ENCODE results near the gene MRPS17.

The MRPS17 gene

DNA sequence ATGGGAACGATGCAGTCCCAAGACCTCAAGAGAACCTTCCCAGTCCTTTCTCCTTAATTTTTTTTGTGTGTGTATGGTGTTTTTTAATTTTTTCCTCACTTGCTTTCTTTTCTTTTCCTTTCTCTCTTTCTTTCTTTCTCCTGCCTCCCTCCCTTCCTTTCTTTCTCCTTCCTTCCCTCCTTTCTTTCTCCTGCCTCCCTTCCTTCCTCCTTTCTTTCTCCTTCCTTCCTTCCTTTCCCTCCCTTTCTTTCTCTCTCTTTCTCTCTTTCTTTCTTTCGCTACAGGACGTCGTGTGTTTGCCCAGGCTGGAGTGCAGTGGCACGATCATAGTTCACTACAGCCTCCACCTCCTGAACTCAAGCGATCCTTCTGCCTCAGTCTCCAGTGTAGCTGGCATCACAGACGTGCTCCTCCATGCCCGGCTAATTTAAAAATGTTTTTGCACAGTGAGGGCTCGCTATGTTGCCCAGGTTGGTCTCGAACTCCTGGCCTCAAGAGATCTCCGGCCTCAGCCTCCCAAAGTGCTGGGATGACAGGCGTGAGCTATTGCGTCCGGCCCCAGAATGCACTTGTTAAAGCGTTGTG lies 12.0 kb downstream of the MRPS17 start:
- Histone ChIP-seq H3K27me3 (ENCODE audit: low read depth) (no peaks in the 10 kb centered on the region), H3K36me3 (replicated peaks) (peaks cover 13% of the 10 kb centered on the region), H3K4me1 (peaks cover 3% of the 10 kb centered on the region), H3K9me3 (no peaks in the 10 kb centered on the region), H3K4me3 (peak overlapping the region; percentile 16; the same call in 1 of the 2 replicates)
- no peak for DNase-seq (ENCODE audit: low spot score in 2 of 2)
- in situ Hi-C loops (cut with MboI; ENCODE audit: low sequenced_read_pairs) = loop anchor here (10.0 kb wide), 1 partner anchor 319 kb away; no protein-coding TSS in a partner anchor

DNA sequence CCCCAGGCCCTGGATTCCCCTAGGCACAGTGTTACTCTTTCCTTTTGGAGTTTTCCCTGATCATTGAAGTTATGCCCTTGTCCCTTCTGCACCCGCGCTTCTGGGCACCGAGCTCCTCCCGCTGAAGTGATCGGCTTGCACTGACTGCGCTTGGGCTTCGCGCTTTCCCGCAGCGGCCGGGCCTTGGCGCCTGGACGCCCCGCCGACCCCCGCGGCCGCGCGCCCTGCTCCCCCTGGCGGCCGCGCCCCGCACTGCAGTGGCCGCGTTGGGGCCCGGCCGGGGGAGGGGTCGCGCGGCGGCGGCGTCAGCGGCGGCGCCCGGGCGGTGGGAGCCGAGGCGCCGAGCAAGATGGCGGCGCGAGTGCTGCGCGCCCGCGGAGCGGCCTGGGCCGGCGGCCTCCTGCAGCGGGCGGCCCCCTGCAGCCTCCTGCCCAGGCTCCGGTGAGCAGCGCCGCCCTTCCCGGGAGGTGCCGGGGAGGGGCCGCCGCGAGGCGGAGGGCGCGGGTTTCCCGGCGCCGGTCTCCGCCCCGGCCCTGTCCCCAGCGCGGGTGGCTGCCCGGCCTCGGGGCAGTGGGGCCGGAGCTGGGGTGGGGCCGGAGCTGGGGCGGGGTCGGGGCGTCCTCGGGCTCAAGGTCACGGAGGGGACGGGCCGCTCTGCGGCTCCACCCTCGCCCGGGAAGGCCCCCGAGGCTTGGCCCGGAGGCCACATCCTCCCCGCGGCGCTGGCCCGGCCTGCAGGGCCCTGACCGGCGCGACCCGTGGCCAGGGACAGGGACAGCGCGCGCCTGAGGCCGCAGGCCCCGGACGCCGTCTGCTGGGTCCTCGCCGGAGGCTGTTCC lies 12.8 kb downstream of the MRPS17 start, which contains the start of gene NIPSNAP2:
Gene NIPSNAP2, plus strand, starts transcription at position 325 of the 839 bp plus-strand sequence. Its CDS starts 25 bp downstream, at position 350.
- Histone ChIP-seq H3K9me3 (no peaks in the 10 kb centered on the region), H3K27me3 (ENCODE audit: low read depth) (no peaks in the 10 kb centered on the region), H3K36me3 (replicated peaks) (peaks cover 13% of the 10 kb centered on the region), H3K4me3 (peak within 1 kb of the TSS; percentile 60), H3K4me1 (peaks cover 3% of the 10 kb centered on the region)
- in situ Hi-C loops (cut with MboI; ENCODE audit: low sequenced_read_pairs) = loop anchor here (10.0 kb wide), 1 partner anchor 320 kb away; no protein-coding TSS in a partner anchor
- DNase-seq (ENCODE audit: low spot score in 2 of 2) = peak; percentile 41 to 77

DNA sequence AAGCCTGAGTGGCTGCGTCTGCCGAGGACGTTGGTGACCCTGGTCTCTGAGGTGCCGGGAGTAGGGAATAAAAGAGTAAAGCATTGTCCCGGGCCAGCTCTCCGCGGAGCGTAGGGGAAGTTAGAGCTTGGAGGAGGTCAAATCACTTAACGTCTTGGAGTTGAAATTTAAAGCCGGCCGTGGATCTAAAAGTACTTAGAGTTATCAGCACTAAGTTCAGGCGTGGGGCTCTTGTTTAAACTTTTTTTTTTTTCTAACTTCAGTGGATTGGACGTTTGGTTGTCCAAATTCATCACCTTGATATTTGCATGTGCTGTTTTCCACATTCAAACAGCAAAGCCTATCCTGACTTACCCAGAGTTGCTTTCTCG lies 13.4 kb downstream of the MRPS17 start:
- H3K4me1 ChIP-seq = peaks cover 3% of the 10 kb centered on the region
- peak overlapping the region; percentile 60 for H3K4me3 ChIP-seq
- peaks cover 9% of the 10 kb centered on the region for H3K36me3 ChIP-seq (replicated peaks)
- peak in 1 of 2 experiments; percentile 52 for DNase-seq (ENCODE audit: low spot score in 2 of 2)
- H3K27me3 ChIP-seq (ENCODE audit: low read depth) = no peaks in the 10 kb centered on the region
- in situ Hi-C loops (cut with MboI; ENCODE audit: low sequenced_read_pairs) = loop anchor here (10.0 kb wide), 1 partner anchor 320 kb away; no protein-coding TSS in a partner anchor
- no peaks in the 10 kb centered on the region for H3K9me3 ChIP-seq

DNA sequence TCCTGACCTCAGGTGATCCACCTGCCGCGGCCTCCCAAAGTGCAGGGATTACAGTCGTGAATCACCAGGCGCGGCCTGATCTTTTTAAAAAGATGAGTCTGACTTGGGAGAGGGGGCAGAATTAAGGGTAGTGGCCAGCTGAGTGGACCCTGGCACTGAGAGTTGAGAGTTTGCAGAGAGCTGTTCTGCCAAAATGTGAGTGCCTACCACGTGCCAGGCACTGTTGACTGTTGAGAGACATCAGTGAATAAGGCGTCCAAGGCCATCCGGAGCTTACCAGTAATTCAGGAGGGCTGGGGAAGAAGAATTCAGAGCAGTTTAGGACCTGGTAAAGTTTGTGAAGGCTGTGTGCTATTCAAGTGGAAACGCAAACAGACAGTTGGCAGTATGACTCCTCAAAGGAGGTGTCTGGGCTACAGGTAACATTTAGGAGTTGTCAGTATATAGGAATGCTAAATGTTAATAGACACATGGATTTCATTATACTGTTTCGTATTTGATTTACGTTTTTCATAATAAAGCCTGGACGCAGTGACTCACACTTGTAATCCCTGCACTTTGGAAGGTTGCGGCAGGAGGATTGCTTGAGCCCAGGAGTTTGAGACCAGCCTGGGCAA lies 14.2 kb downstream of the MRPS17 start:
- Histone ChIP-seq H3K27me3 (ENCODE audit: low read depth) (no peaks in the 10 kb centered on the region), H3K9me3 (no peaks in the 10 kb centered on the region), H3K36me3 (replicated peaks) (peaks cover 9% of the 10 kb centered on the region), H3K4me3 (peak overlapping the region; percentile 60), H3K4me1 (peaks cover 3% of the 10 kb centered on the region)
- in situ Hi-C loops (cut with MboI; ENCODE audit: low sequenced_read_pairs) = loop anchor here (10.0 kb wide), 1 partner anchor 321 kb away; no protein-coding TSS in a partner anchor
- DNase-seq (ENCODE audit: low spot score in 2 of 2) = peak; percentile 24 to 40

DNA sequence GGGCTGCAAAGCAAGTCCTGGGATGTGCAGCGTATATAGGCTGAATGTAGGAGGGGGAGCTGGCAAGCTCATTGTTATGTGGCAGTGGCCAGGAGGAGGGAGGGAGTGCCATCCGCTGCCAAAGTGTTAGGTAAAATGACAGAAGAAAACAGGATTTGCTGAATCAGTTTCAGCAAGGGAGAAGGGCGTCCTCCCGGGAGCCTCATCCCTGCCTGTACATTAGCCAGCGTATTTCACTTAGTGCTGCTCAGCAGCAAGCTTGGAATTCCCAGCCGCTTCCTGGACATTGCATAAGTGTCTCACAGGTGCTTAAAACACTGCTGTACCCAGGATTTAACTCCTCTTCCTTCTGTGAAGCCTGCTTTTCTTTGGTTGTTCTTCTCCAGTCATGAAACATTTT lies 15.2 kb downstream of the MRPS17 start:
- in situ Hi-C loops (cut with MboI; ENCODE audit: low sequenced_read_pairs) = loop anchor here (10.0 kb wide), 1 partner anchor 322 kb away; no protein-coding TSS in a partner anchor
- no peaks in the 10 kb centered on the region for H3K27me3 ChIP-seq (ENCODE audit: low read depth)
- no peak for DNase-seq (ENCODE audit: low spot score in 2 of 2)
- H3K36me3 ChIP-seq (replicated peaks) = peaks cover 9% of the 10 kb centered on the region
- no peaks in the 10 kb centered on the region for H3K9me3 ChIP-seq
- peaks cover 3% of the 10 kb centered on the region for H3K4me1 ChIP-seq
- H3K4me3 ChIP-seq = no peak overlapping the region

DNA sequence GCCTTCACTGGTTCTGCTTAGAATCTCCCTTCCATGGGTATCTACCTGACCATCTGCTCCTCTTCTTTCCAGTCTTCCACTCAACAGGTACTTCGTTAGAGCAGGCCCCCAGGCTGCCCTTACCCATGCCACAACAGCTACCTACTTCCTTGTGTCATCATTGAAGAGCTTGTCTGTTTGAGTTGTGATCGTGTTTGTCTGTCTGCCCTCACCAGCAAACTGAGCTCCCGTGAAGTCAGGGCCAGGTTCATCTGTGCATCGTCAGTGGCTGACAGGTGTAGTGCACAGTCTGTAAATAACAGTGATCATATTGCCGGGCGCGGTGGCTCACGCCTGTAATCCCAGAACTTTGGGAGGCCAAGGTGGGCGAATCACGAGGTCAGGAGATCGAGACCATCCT lies 17.7 kb downstream of the MRPS17 start:
- Histone ChIP-seq H3K4me3 (no peak overlapping the region), H3K27me3 (ENCODE audit: low read depth) (no peaks in the 10 kb centered on the region), H3K9me3 (no peaks in the 10 kb centered on the region), H3K36me3 (replicated peaks) (peaks cover 9% of the 10 kb centered on the region), H3K4me1 (no peaks in the 10 kb centered on the region)
- in situ Hi-C loops (cut with MboI; ENCODE audit: low sequenced_read_pairs) = loop anchor here (10.0 kb wide), 1 partner anchor 325 kb away; no protein-coding TSS in a partner anchor
- DNase-seq (ENCODE audit: low spot score in 2 of 2) = no peak

DNA sequence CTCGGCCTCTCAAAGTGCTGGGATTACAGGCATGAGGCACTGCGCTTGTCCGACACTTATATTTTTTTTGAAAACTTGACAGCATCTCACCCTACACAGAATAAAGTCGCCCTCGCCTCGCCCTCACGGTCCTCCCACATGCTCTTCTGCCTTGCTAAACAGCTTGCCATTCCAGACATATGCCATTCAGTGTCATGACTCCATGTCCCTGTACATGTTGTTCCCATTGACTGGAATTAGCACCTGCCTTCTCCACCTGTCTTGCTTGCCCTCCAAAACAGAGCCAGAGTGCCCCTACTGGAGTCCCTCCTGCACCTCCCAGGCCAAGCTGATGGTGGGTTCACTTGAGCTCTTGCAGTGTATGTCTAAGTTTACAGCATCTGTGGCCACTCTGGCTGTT lies 18.9 kb downstream of the MRPS17 start:
- Histone ChIP-seq H3K27me3 (ENCODE audit: low read depth) (no peaks in the 10 kb centered on the region), H3K4me1 (no peaks in the 10 kb centered on the region), H3K4me3 (no peak overlapping the region), H3K9me3 (no peaks in the 10 kb centered on the region), H3K36me3 (replicated peaks) (peaks cover 9% of the 10 kb centered on the region)
- in situ Hi-C loops (cut with MboI; ENCODE audit: low sequenced_read_pairs) = no loop called here
- DNase-seq (ENCODE audit: low spot score in 2 of 2) = no peak

DNA sequence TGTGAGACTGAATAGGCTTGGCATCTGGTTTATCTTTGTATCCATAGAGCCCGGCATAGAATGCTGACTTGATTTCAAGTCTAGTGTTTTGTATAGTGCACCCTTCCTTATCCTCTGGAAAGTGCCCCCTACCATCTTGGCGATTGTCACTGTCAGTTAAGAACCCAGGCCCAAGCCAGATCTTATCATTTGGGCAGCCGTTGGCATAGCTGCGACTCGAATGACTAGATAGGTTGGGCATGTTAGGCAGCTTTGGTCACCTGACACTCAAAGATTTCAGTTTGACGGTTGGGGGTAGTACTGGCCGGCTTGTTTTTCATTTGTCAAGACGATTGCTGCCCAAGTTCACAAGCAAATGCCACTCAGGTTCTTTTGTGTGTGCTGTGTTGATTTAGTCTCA lies 19.3 kb downstream of the MRPS17 start:
- no peak overlapping the region for H3K4me3 ChIP-seq
- no peaks in the 10 kb centered on the region for H3K27me3 ChIP-seq (ENCODE audit: low read depth)
- peaks cover 9% of the 10 kb centered on the region for H3K36me3 ChIP-seq (replicated peaks)
- H3K4me1 ChIP-seq = no peaks in the 10 kb centered on the region
- H3K9me3 ChIP-seq = no peaks in the 10 kb centered on the region
- in situ Hi-C loops (cut with MboI; ENCODE audit: low sequenced_read_pairs) = no loop called here
- no peak for DNase-seq (ENCODE audit: low spot score in 2 of 2)

DNA sequence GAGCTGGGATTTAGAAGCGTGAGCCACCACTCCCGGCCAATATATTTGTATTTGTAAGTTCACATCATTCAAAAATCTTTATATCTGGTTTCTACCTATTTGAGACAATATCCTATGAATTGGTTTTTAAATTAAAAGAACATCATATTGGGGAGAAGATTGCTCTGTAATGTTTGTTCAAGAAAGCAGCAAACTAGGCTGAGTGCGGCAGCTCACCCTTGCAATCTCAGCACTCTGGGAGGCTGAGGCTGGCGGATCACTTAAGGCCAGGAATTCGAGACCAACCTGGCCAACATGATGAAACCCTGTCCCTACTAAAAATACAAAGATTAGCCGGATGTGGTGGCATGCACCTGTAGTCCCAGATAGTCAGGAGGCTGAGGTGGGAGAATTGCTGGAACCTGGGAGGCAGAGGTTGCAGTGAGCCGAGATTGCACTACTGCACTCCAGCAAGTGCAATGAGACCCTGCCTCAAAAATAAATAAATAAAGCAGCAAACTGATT lies 22.1 kb downstream of the MRPS17 start:
- H3K4me3 ChIP-seq = no peak overlapping the region
- no peak for DNase-seq (ENCODE audit: low spot score in 2 of 2)
- H3K36me3 ChIP-seq (replicated peaks) = peaks cover 6% of the 10 kb centered on the region
- in situ Hi-C loops (cut with MboI; ENCODE audit: low sequenced_read_pairs) = no loop called here
- no peaks in the 10 kb centered on the region for H3K27me3 ChIP-seq (ENCODE audit: low read depth)
- peaks cover 14% of the 10 kb centered on the region for H3K4me1 ChIP-seq
- H3K9me3 ChIP-seq = no peaks in the 10 kb centered on the region

DNA sequence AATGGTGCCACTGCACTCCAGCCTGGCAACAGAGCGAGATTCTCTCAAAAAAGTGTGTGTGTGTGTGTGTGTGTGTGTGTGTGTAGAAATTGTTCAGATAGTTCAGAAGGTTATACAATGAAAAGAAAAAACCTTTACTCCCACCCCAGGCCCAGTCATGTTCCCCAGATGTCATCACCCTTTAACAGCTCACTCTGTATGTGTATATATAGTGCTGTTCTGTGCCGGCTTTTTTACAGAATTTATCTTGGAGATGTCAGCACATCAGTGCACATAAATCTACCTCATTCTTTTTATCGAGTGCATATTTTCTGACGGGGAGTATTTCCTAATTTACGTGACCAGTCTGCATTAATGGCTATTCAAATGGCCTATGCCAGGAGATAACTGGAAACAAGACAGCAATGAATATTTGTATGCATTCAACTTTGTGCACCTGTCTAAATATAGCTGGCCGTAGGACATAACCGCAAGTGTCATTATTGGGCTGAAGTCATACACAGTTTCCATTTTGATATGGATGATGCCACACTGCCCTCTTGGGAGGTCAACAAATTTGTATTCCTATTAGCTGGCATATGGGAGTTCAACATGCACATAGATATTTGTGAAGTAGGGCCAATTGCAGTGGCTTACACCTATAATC lies 24.4 kb downstream of the MRPS17 start:
- DNase-seq (ENCODE audit: low spot score in 2 of 2) = no peak
- Histone ChIP-seq H3K9me3 (no peaks in the 10 kb centered on the region), H3K4me1 (peaks cover 14% of the 10 kb centered on the region), H3K4me3 (no peak overlapping the region), H3K36me3 (replicated peaks) (peaks cover 28% of the 10 kb centered on the region), H3K27me3 (ENCODE audit: low read depth) (no peaks in the 10 kb centered on the region)
- in situ Hi-C loops (cut with MboI; ENCODE audit: low sequenced_read_pairs) = no loop called here

DNA sequence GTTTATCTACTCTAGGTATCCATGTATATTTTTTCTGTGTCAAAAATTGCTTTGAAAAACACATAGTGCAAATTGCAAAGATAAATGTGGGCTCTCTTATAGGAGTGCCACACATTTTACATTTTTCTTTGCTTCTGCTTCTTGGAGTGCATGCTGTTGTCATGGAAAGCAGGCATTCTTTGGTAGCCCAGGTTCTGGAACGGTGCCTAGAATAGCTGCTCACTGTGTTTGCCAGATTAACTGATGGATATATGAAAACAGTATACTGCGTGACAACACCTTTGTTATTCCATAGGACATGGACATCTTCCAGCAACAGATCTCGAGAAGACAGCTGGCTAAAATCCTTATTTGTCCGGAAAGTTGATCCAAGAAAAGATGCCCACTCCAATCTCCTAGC lies 26.2 kb downstream of the MRPS17 start:
- peaks cover 43% of the 10 kb centered on the region for H3K36me3 ChIP-seq (replicated peaks)
- DNase-seq (ENCODE audit: low spot score in 2 of 2) = peak; percentile 71 to 84
- H3K27me3 ChIP-seq (ENCODE audit: low read depth) = no peaks in the 10 kb centered on the region
- no peaks in the 10 kb centered on the region for H3K9me3 ChIP-seq
- in situ Hi-C loops (cut with MboI; ENCODE audit: low sequenced_read_pairs) = no loop called here
- peaks cover 14% of the 10 kb centered on the region for H3K4me1 ChIP-seq
- no peak overlapping the region for H3K4me3 ChIP-seq

DNA sequence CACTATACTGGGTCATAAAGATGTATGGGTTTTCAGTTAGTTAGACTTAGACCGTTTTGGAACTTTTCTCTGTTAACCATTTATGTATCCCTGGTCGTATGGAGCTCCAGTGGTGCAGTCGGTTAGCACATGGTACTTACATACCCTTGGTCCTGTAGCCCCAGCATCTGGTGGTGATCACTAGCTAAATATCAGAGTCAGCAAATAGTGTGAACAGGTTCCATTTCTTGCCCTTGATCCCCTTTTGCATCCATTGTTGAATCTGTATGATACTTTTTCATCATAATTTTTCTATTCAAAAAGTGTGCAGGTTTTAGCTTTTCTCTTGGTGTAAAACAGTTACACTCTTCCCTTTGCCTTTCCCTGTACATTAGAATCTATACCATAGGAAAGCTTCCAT lies 28.6 kb downstream of the MRPS17 start:
- no peak for DNase-seq (ENCODE audit: low spot score in 2 of 2)
- in situ Hi-C loops (cut with MboI; ENCODE audit: low sequenced_read_pairs) = no loop called here
- H3K36me3 ChIP-seq (replicated peaks) = peaks cover 62% of the 10 kb centered on the region

DNA sequence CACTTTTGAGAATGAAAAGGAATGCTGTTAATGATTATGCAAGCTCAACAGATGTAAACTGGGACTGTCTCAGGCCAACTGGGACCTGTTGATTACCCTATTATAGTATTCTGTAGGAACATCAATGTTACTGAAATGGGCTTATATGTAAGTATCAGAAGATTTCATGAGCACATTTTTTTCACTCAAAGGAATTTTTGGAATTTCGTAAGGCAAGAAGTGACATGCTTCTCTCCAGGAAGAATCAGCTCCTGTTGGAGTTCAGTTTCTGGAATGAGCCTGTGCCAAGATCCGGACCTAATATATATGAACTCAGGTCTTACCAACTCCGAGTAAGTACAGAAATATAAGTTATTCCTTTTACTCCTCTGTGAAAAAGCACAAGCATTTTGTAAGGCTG lies 31.9 kb downstream of the MRPS17 start:
- Histone ChIP-seq H3K9me3 (no peaks in the 10 kb centered on the region), H3K4me1 (no peaks in the 10 kb centered on the region; the same call in 1 of the 2 replicates), H3K27me3 (ENCODE audit: low read depth) (no peaks in the 10 kb centered on the region), H3K4me3 (no peak overlapping the region), H3K36me3 (replicated peaks) (peaks cover 67% of the 10 kb centered on the region)
- DNase-seq (ENCODE audit: low spot score in 2 of 2) = no peak
- in situ Hi-C loops (cut with MboI; ENCODE audit: low sequenced_read_pairs) = no loop called here

More for the DNA sequence above, 28.6 kb downstream of the MRPS17 start:
- Histone ChIP-seq H3K9me3 (no peaks in the 10 kb centered on the region), H3K4me1 (peaks cover 14% of the 10 kb centered on the region), H3K4me3 (no peak overlapping the region), H3K27me3 (ENCODE audit: low read depth) (no peaks in the 10 kb centered on the region)
